ENCODE data around the gene TSSK3. TPM values are rescaled to one million over a fixed set of nuclear protein-coding genes. Genes with fewer than 3 reads are reported as not detected.

Gene TSSK3
- total and polyA plus RNA-seq, 2 of the 8 experiments (the other 6 are each of a cell fraction or from before 2014, with no cell fraction given): 1.2 TPM

DNA sequence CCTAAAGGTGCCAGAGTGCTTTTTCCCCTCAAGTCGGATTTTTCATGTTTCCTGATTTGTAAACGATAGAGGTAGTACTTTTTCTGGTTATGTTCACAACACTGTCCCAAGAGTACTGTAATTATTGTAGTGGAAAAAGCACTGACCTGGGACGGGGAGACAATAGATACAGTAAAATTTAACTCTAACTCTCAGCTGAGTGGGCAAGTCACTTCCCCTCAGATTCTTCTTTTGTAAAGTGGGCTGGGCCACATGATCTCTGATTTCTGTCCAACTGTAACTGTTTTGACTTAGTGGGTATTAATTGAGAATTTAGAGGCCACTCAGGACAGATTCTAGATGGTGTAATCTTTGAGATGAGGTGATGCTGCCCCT is 45.4 kb upstream of the TSSK3 start:
- Histone ChIP-seq H2BK15ac (ENCODE audit: low read length) (no peak overlapping the region), H3K79me2 (ENCODE audit: control insufficient read depth in 1 of 2, insufficient read depth in 2 of 2, low read length in 2 of 2) (peaks cover 0 to 9% of the 10 kb centered on the region in 2 experiments; a peak in 2 of 4 replicates), H2BK5ac (ENCODE audit: low read depth, low read length) (no peak overlapping the region), H3K4me1 (replicated peaks in 1 of 4; ENCODE audit: control insufficient read depth in 3 of 4, insufficient read depth in 4 of 4, low read length in 3 of 4) (no peaks in the 10 kb centered on the region), H2AK5ac (ENCODE audit: low read depth, low read length) (no peak overlapping the region), H3K9ac (replicated peaks in 1 of 4; ENCODE audit: extremely low read depth in 1 of 4, low read depth in 3 of 4, low read length in 3 of 4) (no peak overlapping the region), H3K36me3 (ENCODE audit: control insufficient read depth in 2 of 4, insufficient read depth in 4 of 4, low read length in 3 of 4) (peaks cover 0 to 20% (median 10%) of the 10 kb centered on the region in 4 experiments; a peak in 4 of 8 replicates), H3K14ac (ENCODE audit: insufficient read length) (no peak overlapping the region), H3K23ac (ENCODE audit: insufficient read length) (no peak overlapping the region), H3K27me3 (replicated peaks in 1 of 4; ENCODE audit: control insufficient read depth in 3 of 4, extremely low read depth in 1 of 4, insufficient read depth in 3 of 4, low read length in 3 of 4) (no peaks in the 10 kb centered on the region), H4K91ac (replicated peaks; ENCODE audit: insufficient read length, low read length) (no peak overlapping the region), H3K27ac (ENCODE audit: low read depth, low read length) (no peak overlapping the region), H3K79me1 (ENCODE audit: low read depth, low read length) (peaks cover 3% of the 10 kb centered on the region; the same call in 1 of the 2 replicates), H2BK20ac (ENCODE audit: low read length) (no peak overlapping the region), H4K8ac (ENCODE audit: extremely low read depth, insufficient read depth, low read length) (no peak overlapping the region), H4K5ac (ENCODE audit: insufficient read length, low read depth, low read length) (no peak overlapping the region), H3K23me2 (ENCODE audit: low read depth, low read length) (no peaks in the 10 kb centered on the region), H2AFZ (ENCODE audit: low read length) (no peak overlapping the region), H2BK12ac (ENCODE audit: low read depth, low read length) (no peak overlapping the region), H3K18ac (ENCODE audit: extremely low read depth, low read length) (no peak overlapping the region), H3K4me3 (ENCODE audit: extremely low read depth in 1 of 4, insufficient read depth in 2 of 4, low read depth in 3 of 4, low read length in 4 of 4) (no peak overlapping the region), H3K9me3 (ENCODE audit: insufficient read depth in 2 of 2, low read depth in 1 of 2, low read length in 1 of 2) (no peaks in the 10 kb centered on the region), H2BK120ac (replicated peaks; ENCODE audit: low read depth, low read length) (no peak overlapping the region), H3K56ac (replicated peaks; ENCODE audit: insufficient read length, low read depth, low read length) (no peak overlapping the region), H3K4me2 (ENCODE audit: insufficient read depth in 1 of 2, low read depth in 2 of 2, low read length in 2 of 2) (no peak overlapping the region), H4K20me1 (replicated peaks in 1 of 2; ENCODE audit: control insufficient read depth in 1 of 2, insufficient read depth in 2 of 2, low read length in 2 of 2) (peaks cover 0 to 5% of the 10 kb centered on the region in 2 experiments), H3K4ac (replicated peaks; ENCODE audit: insufficient read length, low read depth, low read length) (no peak overlapping the region)
- ChIA-PET CTCF (ENCODE audit: partially characterized antibody) (interaction anchor here (0.7 to 6.7 kb wide), 24 partner anchors 10 to 789 kb away, joined by 3 to 57 read pairs (median 4); partner anchors contain the start of genes FAM167B and LCK), POLR2A (ENCODE audit: partially characterized antibody) (interaction anchor here (0.6 to 3.5 kb wide), 13 partner anchors 14 to 180 kb away, joined by 3 to 14 read pairs (median 4); partner anchors contain the start of genes MARCKSL1 and TXLNA)
- DNase-seq (ENCODE audit: low read depth in 1 of 2, low spot score in 2 of 2) (no peak), FAIRE-seq (no peak)
- 90% methylated on average over 3 of the region's 3 CpGs; no CpG with 5 or more reads in 1 of the 2 experiments for WGBS, 2 experiments (ENCODE audit: extremely low coverage in 1 of 2, insufficient coverage in 1 of 2, insufficient read length in 1 of 2, insufficient replicate concordance in 2 of 2, low coverage in 1 of 2, low lambda C conversion rate in 2 of 2, missing lambda C conversion rate in 1 of 2)
- TF ChIP-seq RNF2 (IDR thresholded peaks at IDR 0.05; ENCODE audit: borderline replicate concordance, low read depth, low read length, missing control alignments, poor library complexity, severe bottlenecking): no peak
- TF ChIP-seq SP1 (IDR thresholded peaks at IDR 0.05; ENCODE audit: low read depth, low read length): no peak
- TF ChIP-seq RXRA (IDR thresholded peaks at IDR 0.05; ENCODE audit: insufficient read depth, low read depth, low read length): no peak
- TF ChIP-seq JUN (IDR thresholded peaks at IDR 0.05; ENCODE audit: low read depth, low read length): no peak
- no peak for TF ChIP-seq RAD21 (IDR thresholded peaks at IDR 0.05 in 1 of 2, conservative IDR thresholded peaks at IDR 0.05 in 1 of 2; ENCODE audit: low read depth in 2 of 2, low read length in 2 of 2)
- no peak for TF ChIP-seq JUND (IDR thresholded peaks at IDR 0.05; ENCODE audit: low read length)

Data from H1 (cell line).